Kidney epithelial cell (primary cell): Measurements from ENCODE around the gene PAX3. TPM values are rescaled to one million over a fixed set of nuclear protein-coding genes. Genes with fewer than 3 reads are reported as not detected.

Experiments
- DNase-seq: peaks from one replicate; pipeline ENCODE4 v3.0.0-alpha.2; 2010; ENCODE audit warnings: low read depth
- H3K27me3 ChIP-seq: 2 replicates; pipeline ENCODE4 v1.6.0; 2011; ENCODE audit warnings: low read length; ENCODE audit not compliant: control insufficient read depth, insufficient read depth
- H3K36me3 ChIP-seq: 2 replicates; pipeline ENCODE4 v1.5.1; 2011; ENCODE audit warnings: low read length; ENCODE audit not compliant: control insufficient read depth, insufficient read depth
- H3K4me3 ChIP-seq: 2 replicates; pipeline ENCODE4 v1.5.1; 2011; ENCODE audit warnings: low read depth, mild to moderate bottlenecking, control low read depth, low read length
- total RNA-seq: library from RNA; depleted of rRNA; stranded (reverse); fragments of >200 nt; gene quantifications from 2 replicates; pipeline ENCODE4 v1.2.3, GENCODE V29; 2015
- TF ChIP-seq, protein P1 (sequence below): IDR thresholded peaks from 2 replicates; pipeline ENCODE4 v1.5.1; 2011; ENCODE audit warnings: mild to moderate bottlenecking, moderate library complexity, low read length, control low read depth, inconsistent platforms; ENCODE audit not compliant: insufficient read depth, poor library complexity, severe bottlenecking

PAX3 gene
- total RNA-seq, 1 donor from 2014 or later: not detected

DNA sequence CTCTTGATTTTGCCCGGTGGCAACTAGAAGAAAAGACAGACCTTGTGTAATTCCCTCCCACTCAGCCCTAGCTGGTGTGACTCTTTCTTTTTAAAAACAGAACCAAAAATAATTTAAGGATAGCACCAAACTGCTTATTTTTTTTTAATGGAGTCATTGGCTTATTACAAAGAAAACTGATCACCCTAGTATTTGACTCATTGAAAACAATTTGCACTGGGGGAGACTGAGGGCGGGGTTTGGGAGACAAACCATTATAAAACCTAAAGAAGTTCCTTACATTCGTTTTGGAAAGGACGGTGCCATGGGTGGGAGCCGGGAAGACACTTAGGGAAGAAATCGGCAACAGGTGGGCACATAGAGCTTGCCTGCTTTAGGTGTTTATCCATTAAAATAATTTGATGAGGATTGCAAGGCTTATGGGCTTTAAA lies 2.5 kb downstream of the PAX3 start:
- no peak for DNase-seq
- TF ChIP-seq, protein P1, sequence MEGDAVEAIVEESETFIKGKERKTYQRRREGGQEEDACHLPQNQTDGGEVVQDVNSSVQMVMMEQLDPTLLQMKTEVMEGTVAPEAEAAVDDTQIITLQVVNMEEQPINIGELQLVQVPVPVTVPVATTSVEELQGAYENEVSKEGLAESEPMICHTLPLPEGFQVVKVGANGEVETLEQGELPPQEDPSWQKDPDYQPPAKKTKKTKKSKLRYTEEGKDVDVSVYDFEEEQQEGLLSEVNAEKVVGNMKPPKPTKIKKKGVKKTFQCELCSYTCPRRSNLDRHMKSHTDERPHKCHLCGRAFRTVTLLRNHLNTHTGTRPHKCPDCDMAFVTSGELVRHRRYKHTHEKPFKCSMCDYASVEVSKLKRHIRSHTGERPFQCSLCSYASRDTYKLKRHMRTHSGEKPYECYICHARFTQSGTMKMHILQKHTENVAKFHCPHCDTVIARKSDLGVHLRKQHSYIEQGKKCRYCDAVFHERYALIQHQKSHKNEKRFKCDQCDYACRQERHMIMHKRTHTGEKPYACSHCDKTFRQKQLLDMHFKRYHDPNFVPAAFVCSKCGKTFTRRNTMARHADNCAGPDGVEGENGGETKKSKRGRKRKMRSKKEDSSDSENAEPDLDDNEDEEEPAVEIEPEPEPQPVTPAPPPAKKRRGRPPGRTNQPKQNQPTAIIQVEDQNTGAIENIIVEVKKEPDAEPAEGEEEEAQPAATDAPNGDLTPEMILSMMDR: no peak
- peaks cover 99% of the 10 kb centered on the region for H3K27me3 ChIP-seq
- H3K36me3 ChIP-seq: no peaks in the 10 kb centered on the region
- H3K4me3 ChIP-seq: no peak overlapping the region

GRCh38 chr2:222295368-222296062 lies 3.3 kb downstream of the PAX3 start:
- no peak overlapping the region for H3K4me3 ChIP-seq
- DNase-seq: no peak

DNA sequence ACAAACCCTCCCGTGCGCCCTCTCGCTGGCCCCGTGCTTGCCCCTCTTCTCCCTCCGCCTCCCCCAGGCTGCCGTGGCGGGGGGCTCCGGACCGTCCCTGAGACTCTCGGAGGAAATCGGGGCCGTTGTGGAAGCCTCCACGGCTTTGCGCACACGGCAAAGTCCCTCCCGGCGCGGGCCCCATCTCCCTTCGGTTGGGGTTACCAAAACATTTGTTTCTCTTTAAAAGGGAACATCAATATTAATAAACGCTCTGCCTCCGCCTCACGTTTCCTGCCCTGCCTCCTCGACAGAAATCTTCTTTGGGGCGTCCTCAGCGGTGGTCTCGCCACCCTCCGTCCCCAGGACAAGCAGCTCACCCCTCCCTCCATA lies 3.8 kb downstream of the PAX3 start:
- TF ChIP-seq, protein P1: no peak
- H3K36me3 ChIP-seq: no peaks in the 10 kb centered on the region
- DNase-seq: no peak

More at GRCh38 chr2:222295368-222296062, 3.3 kb downstream of the PAX3 start:
- no peaks in the 10 kb centered on the region for H3K36me3 ChIP-seq
- TF ChIP-seq, protein P1: no peak
- H3K27me3 ChIP-seq: peaks cover 99% of the 10 kb centered on the region

GRCh38 chr2:222293660-222294630 lies 4.9 kb downstream of the PAX3 start:
- TF ChIP-seq, protein P1: no peak
- peaks cover 99% of the 10 kb centered on the region for H3K27me3 ChIP-seq
- H3K4me3 ChIP-seq: no peak overlapping the region
- no peak for DNase-seq
- no peaks in the 10 kb centered on the region for H3K36me3 ChIP-seq

More for the DNA sequence above, 3.8 kb downstream of the PAX3 start:
- Histone ChIP-seq H3K4me3 (no peak overlapping the region), H3K27me3 (peaks cover 99% of the 10 kb centered on the region)

DNA sequence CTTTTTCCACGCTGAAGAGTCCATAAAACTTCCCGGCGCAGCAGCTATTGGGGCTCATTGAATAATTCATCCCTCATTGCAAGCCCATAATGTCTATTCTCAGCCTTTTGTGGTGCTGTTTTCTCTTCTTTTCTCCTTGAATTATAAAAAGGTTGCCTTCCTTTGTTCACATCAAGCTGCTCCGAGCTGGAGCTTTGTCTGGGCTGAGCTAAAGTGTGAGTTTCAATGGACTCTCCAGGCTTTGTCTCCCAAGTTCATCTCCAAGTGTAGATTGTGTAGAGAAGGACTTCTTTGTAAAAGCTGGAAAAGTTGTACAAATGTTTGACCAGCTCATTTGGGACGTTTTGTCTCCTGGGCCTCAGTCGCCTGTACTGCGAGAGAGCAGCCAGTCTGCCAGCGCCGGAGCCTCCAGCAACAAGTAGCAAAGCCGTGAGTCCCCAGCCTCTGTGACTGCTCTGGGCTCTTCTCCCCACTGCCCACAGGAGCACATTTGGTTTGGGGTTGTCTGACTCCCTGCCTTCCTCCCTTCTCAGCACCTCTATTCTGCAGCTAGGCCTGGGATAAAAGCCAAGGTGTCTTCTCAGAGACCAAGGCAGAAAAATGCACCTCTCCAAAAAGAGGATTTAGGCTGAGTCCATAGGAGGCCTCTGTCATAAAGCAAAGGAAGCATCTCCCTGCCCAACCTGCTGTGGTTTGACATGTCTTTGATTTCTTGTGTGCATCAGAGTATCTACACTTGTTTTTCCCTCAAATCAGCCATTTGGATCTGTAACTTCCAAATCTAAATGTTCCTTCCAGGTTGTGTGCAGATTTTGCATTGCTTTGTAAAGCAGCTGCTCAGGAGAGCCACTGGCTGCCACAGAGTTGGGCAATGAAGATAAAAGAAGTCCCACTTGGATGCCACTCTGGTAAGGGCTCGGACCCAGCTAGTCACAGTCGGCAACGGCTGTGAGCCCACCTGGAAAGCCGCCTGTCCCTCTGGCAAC lies 6.4 kb downstream of the PAX3 start:
- Histone ChIP-seq H3K4me3 (no peak overlapping the region), H3K27me3 (peaks cover 93% of the 10 kb centered on the region), H3K36me3 (no peaks in the 10 kb centered on the region)
- TF ChIP-seq, protein P1: no peak
- no peak for DNase-seq
